GM04504 (cell line): ENCODE measurements around the gene PSMD14.
"Not testable (repeated sequence)": the region's sequence is repeated elsewhere in the genome, so short reads cannot be mapped to it uniquely, and the experiment has no call there.

Source experiments
- DNase-seq: peaks from one replicate; pipeline ENCODE4 v3.0.0-alpha.2; 2012; ENCODE audit warnings: low read depth

Gene PSMD14

GRCh38 chr2:161308178-161308955 is at the start of gene PSMD14:
PSMD14 (plus strand) TSS chr2:161308425; CDS start chr2:161318826, 10,401 bp downstream.
- DNase-seq: peak; percentile 88

DNA sequence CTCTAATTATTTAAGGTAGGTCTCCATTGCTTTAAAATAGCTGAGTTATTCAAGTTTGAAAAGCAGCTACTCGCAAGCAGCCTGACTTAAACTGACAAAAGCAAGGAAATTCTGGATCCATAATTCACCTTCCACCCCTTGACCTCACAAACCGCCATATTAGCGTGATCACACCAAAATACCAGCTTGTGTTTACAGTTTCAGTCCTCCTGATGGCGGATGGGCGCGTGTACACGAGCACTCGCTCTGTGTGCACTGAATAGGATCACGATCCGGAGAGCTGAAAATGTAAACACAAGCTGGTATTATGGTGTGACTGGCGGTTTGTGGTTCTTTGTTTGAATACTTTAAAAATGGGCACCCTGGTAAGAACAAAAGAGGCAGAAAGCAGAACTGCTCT is 42.4 kb upstream of the PSMD14 start:
- no peak for DNase-seq

GRCh38 chr2:161269111-161269510 is 39.1 kb upstream of the PSMD14 start:
- no peak for DNase-seq

DNA sequence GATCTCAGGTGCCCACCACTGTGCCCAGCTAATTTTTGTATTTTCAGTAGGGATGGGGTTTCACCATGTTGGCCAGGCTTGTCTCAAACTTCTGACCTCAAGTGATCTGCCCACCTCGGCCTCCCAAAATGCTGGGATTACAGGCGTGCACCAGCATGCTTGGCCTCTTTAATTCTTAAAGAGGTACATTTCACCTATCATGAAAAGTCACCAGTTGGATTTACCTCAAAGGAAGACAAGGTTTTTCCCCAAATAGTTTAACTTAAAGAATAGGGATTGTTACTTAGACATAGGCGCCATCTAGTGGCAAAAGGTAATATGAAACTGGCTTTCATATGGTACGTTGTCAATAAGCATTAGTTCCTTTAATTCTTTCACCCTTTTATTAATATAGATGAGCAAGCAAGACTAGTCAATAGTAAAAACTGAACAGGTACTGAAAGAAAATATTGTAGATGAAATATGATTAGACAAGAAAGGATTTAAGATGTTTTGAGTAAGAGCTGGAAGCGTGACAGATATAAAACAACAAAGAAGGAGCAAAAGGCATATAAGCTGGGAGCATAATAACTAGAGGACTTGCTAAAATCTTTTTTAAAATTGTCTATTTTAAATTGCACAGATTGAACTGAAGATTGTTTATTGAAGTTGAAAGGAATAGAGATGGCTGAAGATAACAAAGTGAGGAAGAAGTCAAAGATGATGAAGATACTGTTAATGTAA is 35.0 kb upstream of the PSMD14 start:
- DNase-seq: peak; percentile 23

- DNase-seq: not testable (repeated sequence)
Measured at GRCh38 chr2:161278564-161279229, 29.5 kb upstream of the PSMD14 start.

GRCh38 chr2:161279230-161279815 is 28.9 kb upstream of the PSMD14 start:
- DNase-seq: not testable (repeated sequence)

DNA sequence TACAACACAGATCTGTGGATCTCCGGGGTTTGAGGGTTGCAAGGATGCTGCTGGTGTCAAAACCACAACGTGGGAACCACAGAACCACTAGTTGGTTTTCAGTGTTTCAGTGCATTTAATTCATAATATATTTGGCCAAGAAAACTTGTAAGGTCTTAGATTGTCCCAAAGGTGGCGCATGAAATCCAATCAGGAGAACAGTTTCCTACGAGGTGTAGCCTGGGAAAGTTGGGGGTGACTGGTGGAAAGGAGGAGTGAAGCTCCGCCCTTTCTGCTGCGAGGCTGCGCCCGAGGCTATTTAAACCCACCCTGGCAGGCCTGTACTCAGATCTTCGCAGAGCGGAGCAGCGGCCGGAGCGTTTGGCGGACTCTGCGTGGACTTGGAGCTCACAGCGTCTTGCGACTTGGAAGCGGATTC is 27.3 kb upstream of the PSMD14 start:
- not testable (repeated sequence) for DNase-seq

DNA sequence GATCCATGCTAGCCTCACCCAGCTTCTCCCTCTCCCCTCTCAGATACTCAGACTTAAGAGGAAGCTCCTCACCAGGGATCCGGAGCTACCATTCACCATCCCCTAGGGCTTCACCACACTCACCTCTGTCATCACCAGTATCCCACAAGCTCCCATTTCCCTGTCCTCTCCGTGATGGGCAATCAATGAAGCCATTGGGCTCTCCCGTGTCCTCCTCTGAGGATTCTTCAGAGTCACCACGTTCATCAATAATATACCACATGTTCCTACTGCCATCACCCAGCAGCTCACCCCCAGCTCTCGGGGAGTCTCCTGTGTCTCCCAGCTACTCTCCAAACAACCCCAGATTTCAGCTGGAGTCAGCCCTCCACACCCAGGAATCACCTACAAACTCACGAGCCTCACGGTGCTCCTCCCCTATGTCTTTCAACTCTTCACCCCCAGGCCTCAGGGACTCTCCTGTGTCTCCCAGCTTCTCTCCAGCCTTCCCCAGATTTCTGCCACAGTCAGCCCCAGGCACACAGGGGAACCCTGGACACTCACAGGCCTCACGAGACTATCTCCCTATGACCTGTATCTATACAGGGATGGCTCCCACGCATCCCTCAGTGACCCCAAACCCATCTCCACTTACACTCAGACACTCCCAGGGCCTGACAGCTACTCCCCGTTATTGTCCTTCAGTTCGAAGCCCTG is 26.5 kb upstream of the PSMD14 start:
- DNase-seq: not testable (repeated sequence)

GRCh38 chr2:161282311-161282644 is 25.9 kb upstream of the PSMD14 start:
- not testable (repeated sequence) for DNase-seq

GRCh38 chr2:161283926-161284325 is 24.3 kb upstream of the PSMD14 start:
- DNase-seq: no peak

GRCh38 chr2:161303535-161304050 is 4.6 kb upstream of the PSMD14 start:
- no peak for DNase-seq

DNA sequence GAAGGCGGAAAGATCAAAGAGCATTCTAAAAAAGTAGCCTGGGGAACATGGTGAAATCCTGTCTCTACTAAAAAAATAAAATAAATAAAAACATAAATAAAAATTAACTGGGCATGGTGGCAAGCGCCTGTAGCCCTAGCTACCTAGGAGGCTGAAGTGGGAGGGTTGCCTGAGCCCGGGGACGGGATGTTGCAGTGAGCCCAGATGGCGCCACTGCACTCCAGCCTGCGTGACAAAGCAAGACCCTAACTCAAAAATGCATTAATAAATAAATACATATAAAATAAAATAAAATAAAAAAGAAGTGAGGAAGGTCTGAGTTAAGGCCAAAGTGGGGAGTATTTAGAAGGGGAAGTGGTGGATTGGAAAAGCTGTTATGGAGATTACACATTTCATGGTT is 1.3 kb upstream of the PSMD14 start:
- no peak for DNase-seq

GRCh38 chr2:161307676-161308075 is 549 bp upstream of the PSMD14 start:
- no peak for DNase-seq

GRCh38 chr2:161312996-161313395 is 4.8 kb downstream of the PSMD14 start:
- DNase-seq: no peak

DNA sequence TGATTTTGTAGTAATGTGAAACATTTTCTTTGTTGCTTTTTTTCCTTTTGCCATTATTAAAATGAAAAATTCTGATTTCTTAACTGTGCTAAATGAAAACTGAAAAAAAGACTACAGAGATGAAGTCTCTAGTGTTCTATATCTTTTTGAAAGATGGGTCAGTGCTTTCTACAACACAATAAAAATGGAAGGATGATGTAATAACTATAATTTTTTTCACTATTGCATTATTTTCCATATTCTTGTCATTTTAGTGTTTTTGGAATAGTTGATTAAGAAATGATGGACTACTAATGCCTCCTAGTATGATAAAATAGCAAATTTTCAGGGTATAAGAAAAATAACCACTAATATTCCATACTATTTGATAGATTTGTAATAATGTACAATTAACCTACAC is 7.2 kb downstream of the PSMD14 start:
- DNase-seq: no peak

- DNase-seq: no peak
Measured at GRCh38 chr2:161316701-161317100, 8.5 kb downstream of the PSMD14 start.

DNA sequence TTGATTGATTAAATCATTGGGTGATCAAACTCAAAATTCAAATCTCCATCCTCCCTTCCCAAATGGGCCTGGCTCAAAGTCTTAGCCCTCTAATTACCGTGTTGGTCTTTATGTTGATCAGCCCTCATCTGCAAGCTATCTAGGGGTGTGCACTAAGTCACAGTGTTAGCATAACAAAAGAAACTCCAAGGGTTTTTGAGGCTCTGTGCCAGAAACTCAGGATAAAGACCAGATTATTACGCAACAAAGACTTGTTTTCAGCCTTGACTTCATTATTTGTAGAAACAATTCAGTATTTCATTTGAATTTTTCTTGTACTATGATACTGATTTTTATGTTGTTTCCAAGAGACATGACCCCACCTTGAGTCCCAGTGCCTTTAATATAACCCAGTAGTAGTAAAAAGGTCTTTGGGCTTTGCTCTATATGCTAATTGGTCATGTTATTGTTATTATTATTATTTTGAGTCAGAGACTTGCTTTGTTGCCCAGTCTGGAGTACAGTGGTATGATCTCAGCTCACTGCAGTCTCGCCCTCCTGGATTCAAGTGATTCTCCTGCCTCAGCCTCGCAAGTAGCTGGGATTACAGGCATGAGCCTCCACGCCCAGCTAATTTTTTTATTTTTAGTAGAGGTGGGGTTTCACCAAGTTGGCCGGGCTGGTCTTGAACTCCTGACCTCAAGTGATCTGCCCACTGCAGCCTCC is 13.9 kb downstream of the PSMD14 start:
- DNase-seq: no peak

- no peak for DNase-seq
Measured at GRCh38 chr2:161324876-161325275, 16.7 kb downstream of the PSMD14 start.

DNA sequence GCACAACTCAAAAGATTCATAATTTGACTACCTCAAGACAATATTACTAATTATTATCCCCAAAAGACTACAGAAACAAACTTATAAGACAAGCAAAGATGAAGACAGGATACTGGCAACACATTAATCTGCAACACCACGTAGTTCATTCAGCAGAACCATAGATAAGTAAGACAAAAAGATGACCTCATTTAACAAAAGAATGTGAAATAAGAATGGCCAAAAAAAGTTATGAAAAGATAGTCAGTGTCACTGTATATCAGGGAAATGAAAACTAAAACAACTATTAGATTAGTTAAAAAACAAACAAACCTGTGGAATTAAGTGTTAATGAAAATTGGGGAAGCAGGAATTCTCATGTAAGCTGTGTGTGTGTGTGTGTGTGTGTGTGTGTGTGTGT is 19.4 kb downstream of the PSMD14 start:
- no peak for DNase-seq

- no peak for DNase-seq
Measured at GRCh38 chr2:161332371-161332967, 24.2 kb downstream of the PSMD14 start.

DNA sequence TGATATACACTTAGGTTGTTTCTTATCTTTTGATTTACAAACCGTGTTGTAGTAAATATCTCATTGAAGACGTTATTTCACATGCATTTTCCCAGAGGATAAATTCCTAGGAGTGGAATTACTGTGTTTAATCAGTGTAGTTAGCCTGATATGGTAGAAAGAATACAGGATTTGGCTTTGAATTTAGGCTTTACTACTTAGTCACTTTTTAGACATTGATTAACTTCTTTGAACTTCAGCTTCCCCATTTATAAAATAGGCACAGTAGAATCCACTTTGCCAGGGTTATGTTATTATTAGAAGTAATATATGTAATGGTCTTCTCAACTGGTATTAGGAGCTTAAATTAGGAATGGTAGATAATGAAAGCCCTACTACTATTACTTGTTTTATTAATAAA is 27.4 kb downstream of the PSMD14 start:
- no peak for DNase-seq
